Choroid plexus epithelial cell (primary cell): Measurements from ENCODE around the gene EXD3.
A peak's percentile ranks its signal among the peaks of the same experiment; 100 is the strongest.

ENCODE experiments used
- DNase-seq: peaks from one replicate; pipeline ENCODE4 v3.0.0-alpha.2; 2010; ENCODE audit warnings: low read depth
- H3K4me3 ChIP-seq: 2 replicates; pipeline ENCODE4 v1.5.1; 2011; ENCODE audit warnings: low read depth, mild to moderate bottlenecking, control low read depth, low read length, moderate library complexity
- TF ChIP-seq, protein P1 (sequence below): conservative IDR thresholded peaks from 2 replicates; pipeline ENCODE4 v1.5.1; 2011; ENCODE audit warnings: low read depth, mild to moderate bottlenecking, control low read depth, inconsistent platforms, low read length, moderate library complexity

The EXD3 gene

DNA sequence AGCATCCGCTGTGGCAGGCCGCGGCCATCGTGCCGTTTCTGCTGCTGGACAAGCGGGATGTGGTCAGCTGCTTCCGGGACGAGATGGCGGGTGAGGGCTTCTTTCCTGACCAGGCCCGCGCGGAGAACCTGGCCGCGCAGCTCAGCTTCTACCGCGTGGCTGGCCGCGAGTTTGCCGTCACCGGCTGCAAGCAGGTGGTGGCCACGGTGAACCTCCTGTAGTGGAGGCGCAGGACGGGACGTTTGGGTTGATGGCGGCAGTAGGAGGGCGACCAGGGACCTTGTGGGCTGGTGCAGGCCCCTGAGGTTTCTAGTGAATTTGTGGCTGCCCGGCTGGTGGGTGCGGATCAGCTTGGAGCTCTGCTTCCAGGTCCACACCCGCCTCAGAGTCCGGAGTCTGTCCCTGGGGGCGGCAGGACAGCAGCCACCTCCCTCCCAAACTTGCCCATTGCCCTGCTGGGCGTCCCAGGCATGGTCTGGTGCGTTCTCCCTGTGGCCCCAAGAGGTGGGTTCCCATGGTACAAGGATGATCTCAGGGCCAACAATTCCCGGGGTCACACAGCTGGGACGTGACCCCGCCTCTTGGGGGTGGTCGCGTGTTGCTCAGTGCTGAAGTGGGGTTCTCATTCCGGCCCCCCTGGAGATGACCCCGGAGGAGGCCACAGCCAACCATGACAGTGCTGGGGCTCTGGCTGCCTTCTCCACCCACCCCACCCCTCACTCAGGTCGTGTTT, 143.1 kb downstream of the EXD3 start:
- DNase-seq: no peak
- TF ChIP-seq, protein P1, sequence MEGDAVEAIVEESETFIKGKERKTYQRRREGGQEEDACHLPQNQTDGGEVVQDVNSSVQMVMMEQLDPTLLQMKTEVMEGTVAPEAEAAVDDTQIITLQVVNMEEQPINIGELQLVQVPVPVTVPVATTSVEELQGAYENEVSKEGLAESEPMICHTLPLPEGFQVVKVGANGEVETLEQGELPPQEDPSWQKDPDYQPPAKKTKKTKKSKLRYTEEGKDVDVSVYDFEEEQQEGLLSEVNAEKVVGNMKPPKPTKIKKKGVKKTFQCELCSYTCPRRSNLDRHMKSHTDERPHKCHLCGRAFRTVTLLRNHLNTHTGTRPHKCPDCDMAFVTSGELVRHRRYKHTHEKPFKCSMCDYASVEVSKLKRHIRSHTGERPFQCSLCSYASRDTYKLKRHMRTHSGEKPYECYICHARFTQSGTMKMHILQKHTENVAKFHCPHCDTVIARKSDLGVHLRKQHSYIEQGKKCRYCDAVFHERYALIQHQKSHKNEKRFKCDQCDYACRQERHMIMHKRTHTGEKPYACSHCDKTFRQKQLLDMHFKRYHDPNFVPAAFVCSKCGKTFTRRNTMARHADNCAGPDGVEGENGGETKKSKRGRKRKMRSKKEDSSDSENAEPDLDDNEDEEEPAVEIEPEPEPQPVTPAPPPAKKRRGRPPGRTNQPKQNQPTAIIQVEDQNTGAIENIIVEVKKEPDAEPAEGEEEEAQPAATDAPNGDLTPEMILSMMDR: no peak
- H3K4me3 ChIP-seq: no peak overlapping the region

DNA sequence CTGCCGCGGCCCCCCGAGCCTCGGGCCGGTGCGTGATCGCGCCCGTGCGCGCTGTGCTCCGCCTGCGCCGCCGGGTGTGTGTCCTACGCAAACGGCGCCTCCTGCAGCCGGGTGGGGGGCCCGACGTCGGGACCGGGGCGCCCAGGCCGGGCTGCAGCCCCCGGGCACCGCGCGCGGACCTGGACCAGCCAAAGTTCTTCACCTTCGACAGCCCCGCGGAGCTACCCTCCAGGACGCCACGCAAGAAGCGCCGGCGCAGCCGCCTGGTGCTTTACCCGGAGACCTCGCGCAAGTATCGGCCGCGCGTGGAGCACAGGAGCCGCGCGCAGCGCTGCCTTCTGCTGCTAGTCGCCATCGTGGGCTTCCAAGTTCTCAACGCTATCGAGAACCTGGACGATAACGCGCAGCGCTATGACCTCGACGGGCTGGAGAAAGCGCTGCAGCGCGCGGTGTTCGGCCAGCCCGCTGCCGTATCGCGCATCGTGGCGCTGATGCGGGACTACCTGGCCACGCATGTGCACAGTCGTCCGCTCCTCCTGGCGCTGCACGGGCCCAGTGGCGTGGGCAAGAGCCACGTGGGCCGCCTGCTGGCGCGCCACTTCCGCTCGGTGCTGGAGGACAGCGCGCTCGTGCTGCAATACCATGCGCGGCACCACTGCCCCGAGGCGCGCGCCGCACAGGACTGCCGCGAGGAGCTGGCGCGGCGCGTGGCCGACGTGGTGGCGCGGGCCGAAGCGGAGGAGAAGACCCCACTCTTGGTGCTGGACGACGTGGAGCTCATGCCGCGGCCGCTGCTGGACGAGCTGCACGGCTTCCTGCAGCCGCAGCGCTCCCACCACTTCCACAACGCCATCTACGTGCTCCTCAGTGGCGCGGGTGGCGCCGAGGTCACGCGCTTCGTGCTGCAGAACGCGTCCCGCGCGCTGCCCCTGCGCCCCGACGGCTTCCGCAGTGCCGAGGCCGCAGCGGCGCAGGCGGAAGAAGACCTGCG, 143.9 kb downstream of the EXD3 start:
- peak overlapping the region; percentile 67 for H3K4me3 ChIP-seq
- no peak for DNase-seq
- TF ChIP-seq, protein P1: no peak

DNA sequence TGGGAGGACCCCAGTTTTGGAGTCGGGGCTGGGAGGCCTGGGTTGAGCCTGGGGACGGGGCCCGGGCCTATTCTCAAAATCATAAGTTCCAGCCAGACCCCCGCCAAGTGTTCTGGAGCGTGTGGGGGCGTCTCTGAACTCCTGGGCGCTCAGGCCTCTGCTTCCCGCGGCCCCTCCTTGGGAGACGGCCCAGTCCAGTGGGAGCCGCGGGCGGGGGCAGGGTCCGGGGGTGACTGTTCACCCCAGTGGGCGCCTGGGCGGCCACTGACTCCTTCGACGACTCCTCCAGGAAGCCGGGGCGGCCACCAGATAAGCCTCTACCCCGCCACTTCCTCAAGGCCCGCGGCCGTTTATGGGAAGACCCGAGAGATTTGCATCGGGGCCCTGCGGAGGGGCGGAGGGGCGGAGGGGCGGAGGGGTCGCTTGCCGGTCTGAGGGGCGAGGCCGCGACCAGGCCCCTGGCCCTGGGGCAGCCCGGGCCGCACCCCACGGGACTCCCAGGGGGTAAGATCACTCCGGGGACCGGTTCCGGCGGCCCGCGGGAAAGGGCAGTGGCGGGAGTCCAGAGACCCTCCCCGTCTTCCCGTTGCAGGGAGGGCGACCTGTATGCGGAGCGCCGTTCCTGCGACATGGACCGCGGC, 144.8 kb downstream of the EXD3 start:
- DNase-seq: peak; percentile 14
- H3K4me3 ChIP-seq: peak overlapping the region; percentile 67
- TF ChIP-seq, protein P1: no peak

DNA sequence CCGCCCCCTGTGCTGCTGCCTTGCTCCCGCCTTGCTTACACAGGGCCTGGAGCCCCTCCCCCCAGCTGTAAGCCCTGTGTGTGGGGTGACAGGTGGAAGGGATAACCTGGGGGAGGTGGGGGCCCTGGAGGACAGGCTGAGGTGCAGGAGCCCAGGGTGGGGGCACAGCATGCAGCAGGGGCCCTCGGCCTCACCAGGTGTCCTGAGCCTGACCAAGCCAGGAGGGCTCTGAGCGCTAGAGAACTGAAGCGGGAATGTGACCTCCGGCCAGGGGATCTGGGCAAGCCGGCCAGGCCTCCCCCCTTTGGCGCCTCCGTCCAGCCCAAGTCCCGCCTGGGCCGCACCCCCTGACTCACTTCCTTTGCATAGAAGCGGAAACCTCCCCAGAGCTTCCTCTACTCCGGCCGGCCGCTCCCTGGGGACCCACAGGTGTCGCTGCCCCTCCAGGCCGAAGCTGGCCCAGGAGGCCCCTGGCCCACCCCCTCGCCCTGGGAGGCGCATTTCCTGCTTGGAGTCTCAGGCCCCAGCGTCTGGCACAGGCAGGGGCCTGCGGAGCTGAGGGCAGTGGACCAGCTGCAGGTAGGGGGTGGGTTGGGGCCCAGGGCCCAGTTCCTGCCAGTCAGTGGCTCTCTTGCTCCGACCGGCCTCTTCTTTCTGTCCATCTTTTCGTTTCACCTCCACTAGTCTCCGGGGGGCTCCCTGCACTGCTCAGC, 145.5 kb downstream of the EXD3 start, which contains the start of gene TOR4A:
TOR4A (plus strand) TSS at position 398 of the 713 bp plus-strand sequence. CDS start 964 bp downstream, outside the sequence.
- TF ChIP-seq, protein P1: peak; percentile 15

DNA sequence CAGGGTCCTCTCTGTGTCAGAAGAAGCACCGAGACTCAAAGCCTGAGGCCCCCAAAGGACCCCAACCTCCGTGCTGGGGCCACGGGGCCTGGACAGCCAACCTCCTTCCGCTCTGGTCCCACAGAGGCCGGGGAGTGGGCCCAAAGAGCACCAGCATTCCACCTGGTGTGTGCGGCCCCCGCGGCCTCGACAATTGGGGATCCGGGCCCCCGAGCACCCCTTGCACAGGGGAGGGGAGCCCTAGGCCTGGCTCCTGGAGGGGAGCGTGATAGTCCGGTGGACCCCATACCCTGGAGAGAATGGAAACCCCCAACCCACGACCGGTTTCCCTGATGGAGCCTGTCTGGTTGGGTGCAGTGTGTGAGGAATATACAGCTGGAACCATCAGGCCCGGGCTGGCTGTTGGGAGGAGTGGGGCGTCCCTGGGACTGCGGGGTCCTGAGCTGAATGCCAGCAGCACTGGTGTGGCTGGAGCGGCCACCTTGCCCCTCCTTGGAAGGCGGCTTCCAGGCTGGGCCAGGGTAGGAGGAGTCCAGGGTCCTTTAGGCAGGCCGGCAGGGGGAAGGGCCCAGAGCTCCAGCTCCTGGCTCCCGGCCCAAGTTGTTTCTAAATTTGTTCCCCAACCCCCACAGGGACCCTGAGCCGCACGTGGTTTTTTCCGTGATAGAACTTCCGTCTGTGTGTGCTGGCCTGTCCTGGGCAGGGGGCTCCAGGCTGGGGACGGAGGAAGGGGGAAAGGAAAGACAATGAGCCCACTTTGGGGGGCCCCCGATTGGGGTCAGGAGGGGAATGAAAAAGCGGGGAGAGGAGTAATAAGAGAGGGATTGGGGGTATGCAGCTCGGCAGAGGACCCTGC, 146.3 kb downstream of the EXD3 start:
- peak; percentile 69 for DNase-seq
- TF ChIP-seq, protein P1: no peak

More for the DNA sequence above, 145.5 kb downstream of the EXD3 start, which contains the start of gene TOR4A:
- DNase-seq: peak; percentile 78
- H3K4me3 ChIP-seq: peak within 1 kb of the TSS; percentile 67

More for the DNA sequence above, 146.3 kb downstream of the EXD3 start:
- peak overlapping the region; percentile 67 for H3K4me3 ChIP-seq
